HepG2 (cell line): ENCODE measurements around the gene NDC80. TPM values are rescaled to one million over a fixed set of nuclear protein-coding genes. Genes with fewer than 3 reads are reported as not detected.

Experiments used
- ATAC-seq: fragments of 200-7000 bp; cut with Tn5 transposase; 3 replicates; pipeline ENCODE4 v1.9.1; 2020; ENCODE audit warnings: mild to moderate bottlenecking, moderate library complexity
- BruUV-seq: library from RNA; stranded (reverse); fragments of 400-500 nt; replicated peaks from 2 replicates; lab custom pipeline; 2021; lab: Mats Ljungman, UMichigan
- CTCF ChIA-PET: fragments of 300-600 bp; formaldehyde crosslinking; extraction: SDS; loops from one replicate; lab custom pipeline; 2021; ENCODE audit warnings: low total read pairs, inconsistent platforms, low intra/inter-chr PET ratio; lab: Yijun Ruan, JAX
- POLR2A ChIA-PET: fragments of 350-600 bp; sonication (Branson Sonifier 250); formaldehyde crosslinking; loops from one replicate; lab custom pipeline; 2020; ENCODE audit warnings: antibody characterized with exemption, inconsistent platforms; lab: Yijun Ruan, JAX
- DNase-seq: peaks from one replicate; pipeline ENCODE4 v3.0.0-alpha.2; 2015; ENCODE audit warnings: low spot score
- FAIRE-seq: peaks from 3 replicates; lab custom pipeline; 2011; peaks lifted over from hg19 to GRCh38; lab: Jason Lieb, UNC
- H2AFZ ChIP-seq: one replicate; pipeline ENCODE4 v1.6.1; 2011; ENCODE audit warnings: low read length, inconsistent platforms
- H3K27ac ChIP-seq: fragments of 300-600 bp; 3 replicates; pipeline ENCODE4 v1.8.0; 2011; ENCODE audit warnings: mixed run types, mild to moderate bottlenecking, mixed read lengths, low read length, inconsistent platforms; ENCODE audit not compliant: insufficient read depth; ENCODE audit errors: extremely low read length
- H3K27me3 ChIP-seq, 2 experiments: fragments of 200-600 bp in 1 of 2; 2 replicates in 1 of 2; 3 replicates in 1 of 2; pipeline versions ENCODE4 v1.6.0 to v1.8.0; 2011; ENCODE audit warnings: low read length in 2 of 2, mild to moderate bottlenecking in 2 of 2, moderate library complexity in 2 of 2, inconsistent platforms in 1 of 2; ENCODE audit not compliant: insufficient read depth in 2 of 2, control insufficient read depth in 1 of 2
- H3K36me3 ChIP-seq, 2 experiments: fragments of 200-600 bp in 1 of 2; replicated peaks in 1 of 2; 2 replicates in 1 of 2; 3 replicates in 1 of 2; pipeline versions ENCODE4 v1.5.1 to v1.8.0; 2011; ENCODE audit warnings: low read length in 2 of 2, inconsistent platforms in 1 of 2; ENCODE audit not compliant: insufficient read depth in 2 of 2, control insufficient read depth in 1 of 2
- H3K4me1 ChIP-seq: 2 replicates; pipeline ENCODE4 v1.5.1; 2012; ENCODE audit warnings: low read length, inconsistent platforms; ENCODE audit not compliant: insufficient read depth
- H3K4me2 ChIP-seq: 2 replicates; pipeline ENCODE4 v1.6.0; 2011; ENCODE audit warnings: low read depth, low read length, inconsistent platforms
- H3K4me3 ChIP-seq, 3 experiments: fragments of 200-600 bp in 1 of 3; sonication (generic), shearing (Covaris generic) in 1 of 3; replicated peaks in 1 of 3; 2 replicates each; pipeline ENCODE4 v1.5.1; 2011 to 2016; ENCODE audit warnings: low read length in 3 of 3, inconsistent platforms in 2 of 3, low read depth in 2 of 3, mild to moderate bottlenecking in 2 of 3, control low read depth in 1 of 3, mixed read lengths in 1 of 3; ENCODE audit not compliant: insufficient read depth in 1 of 3
- H3K79me2 ChIP-seq: one replicate; pipeline ENCODE4 v1.6.1; 2011; ENCODE audit warnings: low read length, inconsistent platforms; ENCODE audit not compliant: insufficient read depth
- H3K9ac ChIP-seq: 2 replicates; pipeline ENCODE4 v1.6.0; 2011; ENCODE audit warnings: mild to moderate bottlenecking, low read depth, low read length, inconsistent platforms; ENCODE audit not compliant: insufficient read depth
- H3K9me3 ChIP-seq: 2 replicates; pipeline ENCODE4 v1.5.1; 2012; ENCODE audit warnings: mild to moderate bottlenecking, low read length
- H4K20me1 ChIP-seq: 2 replicates; pipeline ENCODE4 v1.6.0; 2011; ENCODE audit warnings: inconsistent platforms, mild to moderate bottlenecking, low read length, moderate library complexity; ENCODE audit not compliant: insufficient read depth
- DMAP1 ChIP-seq: IDR thresholded peaks from 2 replicates; pipeline ENCODE4 v1.6.1; 2016
- GATAD1 ChIP-seq: IDR thresholded peaks from 2 replicates; pipeline ENCODE4 v1.6.1; 2016; ENCODE audit warnings: missing genetic modification reagents, missing compliant biosample characterization
- KAT8 ChIP-seq: IDR thresholded peaks from 2 replicates; pipeline ENCODE4 v1.6.1; 2016; ENCODE audit warnings: missing genetic modification reagents, missing compliant biosample characterization
- POLR2AphosphoS5 ChIP-seq: IDR thresholded peaks from 2 replicates; pipeline ENCODE4 v1.6.1; 2012; ENCODE audit warnings: low read depth, low read length
- STAT5B ChIP-seq: sonication (generic); formaldehyde crosslinking; IDR thresholded peaks from 2 replicates; pipeline ENCODE4 v1.4.0; 2020; ENCODE audit warnings: missing genetic modification reagents
- TCF12 ChIP-seq, 2 experiments: fragments of 450-650 bp in 1 of 2; sonication (generic) in 1 of 2; formaldehyde crosslinking in 1 of 2; IDR thresholded peaks; 2 replicates each; pipeline versions ENCODE4 v1.6.1 to v1.8.0; 2017 to 2022; ENCODE audit warnings: antibody characterized with exemption in 1 of 2, mild to moderate bottlenecking in 1 of 2, missing genetic modification reagents in 1 of 2, moderate library complexity in 1 of 2
- ZNF34 ChIP-seq: sonication (generic); formaldehyde crosslinking; IDR thresholded peaks from 2 replicates; pipeline ENCODE4 v1.4.0; 2020; ENCODE audit warnings: mild to moderate bottlenecking, missing genetic modification reagents, borderline replicate concordance
- WGBS: methylation state at CpG from one replicate; pipeline ENCODE4 v1.1.6; 2017; ENCODE audit warnings: low lambda C conversion rate; 5-methylcytosine and 5-hydroxymethylcytosine counted together
- in situ Hi-C: cut with HindIII; loops from 2 replicates; pipeline ENCODE4 v1.10.0; 2017; ENCODE audit warnings: low pct_unique_long_range_greater_than_20kb; ENCODE audit not compliant: extremely low pct_ligation_motif_present
- intact Hi-C: fragments of 100-400 bp; cut with micrococcal nuclease; formaldehyde crosslinking; loops from one replicate; pipeline ENCODE4 v1.10.0; 2022; ENCODE audit not compliant: unreplicated experiment
- polyA plus RNA-seq, 8 experiments: library from polyadenylated mRNA; depleted of rRNA in 3 of 8; stranded (reverse) in 7 of 8; unstranded in 1 of 8; fragments of >200 nt; fragmentation: Illumina TruSeq in 4 of 8; extraction: Trizol in 4 of 8; gene quantifications; 2 replicates each; pipeline versions ENCODE4 v1.2.1 to v1.2.3, GENCODE V29; 2011 to 2016; ENCODE audit warnings: low read depth in 4 of 8, missing spikeins in 1 of 8, mixed read lengths in 1 of 8; ENCODE audit not compliant: insufficient read depth in 1 of 8
- total RNA-seq, 5 experiments: library from RNA; depleted of rRNA; stranded (reverse); fragments of >200 nt; fragmentation: Illumina TruSeq; extraction: Trizol; gene quantifications; 2 replicates each; pipeline ENCODE4 v1.2.3, GENCODE V29; 2016; ENCODE audit warnings: low read depth in 1 of 5
- TF ChIP-seq, protein P1 (sequence below): IDR thresholded peaks from 2 replicates; pipeline ENCODE4 v1.4.0; 2020; ENCODE audit warnings: mild to moderate bottlenecking, missing genetic modification reagents
- TF ChIP-seq, protein P2 (sequence below): sonication (generic); formaldehyde crosslinking; IDR thresholded peaks from 2 replicates; pipeline ENCODE4 v1.9.0; 2021; ENCODE audit warnings: missing genetic modification reagents, borderline replicate concordance
- TF ChIP-seq, protein P3 (sequence below): sonication (generic); formaldehyde crosslinking; IDR thresholded peaks from 2 replicates; pipeline ENCODE4 v1.4.0; 2020; ENCODE audit warnings: missing genetic modification reagents
- TF ChIP-seq, protein P4 (sequence below): sonication (generic); formaldehyde crosslinking; IDR thresholded peaks from 2 replicates; pipeline ENCODE4 v1.5.1; 2020; ENCODE audit warnings: mild to moderate bottlenecking, missing genetic modification reagents, moderate library complexity

Gene NDC80
- total and polyA plus RNA-seq, 2 of the 13 experiments (the other 11 are each of a cell fraction or from before 2014, with no cell fraction given): 9.6 to 33.0 TPM

GRCh38 chr18:2526329-2526728, 45.0 kb upstream of the NDC80 start:
- ATAC-seq (no peak), DNase-seq (no peak), FAIRE-seq (no peak)
- POLR2A ChIA-PET: no interaction called here
- CTCF ChIA-PET: no interaction called here
- Histone ChIP-seq H3K4me1 (no peaks in the 10 kb centered on the region), H3K79me2 (no peaks in the 10 kb centered on the region), H3K9me3 (no peaks in the 10 kb centered on the region), H2AFZ (no peak overlapping the region), H3K36me3 (no peaks in the 10 kb centered on the region), H3K4me2 (no peak overlapping the region), H3K27ac (no peak overlapping the region), H3K4me3 (no peak overlapping the region), H3K9ac (no peak overlapping the region), H3K27me3 (no peaks in the 10 kb centered on the region), H4K20me1 (no peaks in the 10 kb centered on the region)
- in situ Hi-C loops: loop anchor here (25.0 kb wide), 2 partner anchors 189 to 939 kb away; no protein-coding TSS in a partner anchor
- intact Hi-C loops: no loop called here
- WGBS: 0% methylated on average over 2 of the region's 2 CpGs
- BruUV-seq: no TSS peak
- TF ChIP-seq, protein P1, sequence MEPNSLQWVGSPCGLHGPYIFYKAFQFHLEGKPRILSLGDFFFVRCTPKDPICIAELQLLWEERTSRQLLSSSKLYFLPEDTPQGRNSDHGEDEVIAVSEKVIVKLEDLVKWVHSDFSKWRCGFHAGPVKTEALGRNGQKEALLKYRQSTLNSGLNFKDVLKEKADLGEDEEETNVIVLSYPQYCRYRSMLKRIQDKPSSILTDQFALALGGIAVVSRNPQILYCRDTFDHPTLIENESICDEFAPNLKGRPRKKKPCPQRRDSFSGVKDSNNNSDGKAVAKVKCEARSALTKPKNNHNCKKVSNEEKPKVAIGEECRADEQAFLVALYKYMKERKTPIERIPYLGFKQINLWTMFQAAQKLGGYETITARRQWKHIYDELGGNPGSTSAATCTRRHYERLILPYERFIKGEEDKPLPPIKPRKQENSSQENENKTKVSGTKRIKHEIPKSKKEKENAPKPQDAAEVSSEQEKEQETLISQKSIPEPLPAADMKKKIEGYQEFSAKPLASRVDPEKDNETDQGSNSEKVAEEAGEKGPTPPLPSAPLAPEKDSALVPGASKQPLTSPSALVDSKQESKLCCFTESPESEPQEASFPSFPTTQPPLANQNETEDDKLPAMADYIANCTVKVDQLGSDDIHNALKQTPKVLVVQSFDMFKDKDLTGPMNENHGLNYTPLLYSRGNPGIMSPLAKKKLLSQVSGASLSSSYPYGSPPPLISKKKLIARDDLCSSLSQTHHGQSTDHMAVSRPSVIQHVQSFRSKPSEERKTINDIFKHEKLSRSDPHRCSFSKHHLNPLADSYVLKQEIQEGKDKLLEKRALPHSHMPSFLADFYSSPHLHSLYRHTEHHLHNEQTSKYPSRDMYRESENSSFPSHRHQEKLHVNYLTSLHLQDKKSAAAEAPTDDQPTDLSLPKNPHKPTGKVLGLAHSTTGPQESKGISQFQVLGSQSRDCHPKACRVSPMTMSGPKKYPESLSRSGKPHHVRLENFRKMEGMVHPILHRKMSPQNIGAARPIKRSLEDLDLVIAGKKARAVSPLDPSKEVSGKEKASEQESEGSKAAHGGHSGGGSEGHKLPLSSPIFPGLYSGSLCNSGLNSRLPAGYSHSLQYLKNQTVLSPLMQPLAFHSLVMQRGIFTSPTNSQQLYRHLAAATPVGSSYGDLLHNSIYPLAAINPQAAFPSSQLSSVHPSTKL: no peak
- TF ChIP-seq GATAD1 (CRISPR knock-in tag) (no peak), POLR2AphosphoS5 (no peak), TCF12 (IDR thresholded peaks at IDR 0.05) (no peak), TCF12 (CRISPR knock-in tag; IDR thresholded peaks at IDR 0.05) (no peak), ZNF34 (CRISPR knock-in tag) (no peak), KAT8 (CRISPR knock-in tag) (no peak), DMAP1 (no peak), STAT5B (no peak)
- TF ChIP-seq, protein P2, sequence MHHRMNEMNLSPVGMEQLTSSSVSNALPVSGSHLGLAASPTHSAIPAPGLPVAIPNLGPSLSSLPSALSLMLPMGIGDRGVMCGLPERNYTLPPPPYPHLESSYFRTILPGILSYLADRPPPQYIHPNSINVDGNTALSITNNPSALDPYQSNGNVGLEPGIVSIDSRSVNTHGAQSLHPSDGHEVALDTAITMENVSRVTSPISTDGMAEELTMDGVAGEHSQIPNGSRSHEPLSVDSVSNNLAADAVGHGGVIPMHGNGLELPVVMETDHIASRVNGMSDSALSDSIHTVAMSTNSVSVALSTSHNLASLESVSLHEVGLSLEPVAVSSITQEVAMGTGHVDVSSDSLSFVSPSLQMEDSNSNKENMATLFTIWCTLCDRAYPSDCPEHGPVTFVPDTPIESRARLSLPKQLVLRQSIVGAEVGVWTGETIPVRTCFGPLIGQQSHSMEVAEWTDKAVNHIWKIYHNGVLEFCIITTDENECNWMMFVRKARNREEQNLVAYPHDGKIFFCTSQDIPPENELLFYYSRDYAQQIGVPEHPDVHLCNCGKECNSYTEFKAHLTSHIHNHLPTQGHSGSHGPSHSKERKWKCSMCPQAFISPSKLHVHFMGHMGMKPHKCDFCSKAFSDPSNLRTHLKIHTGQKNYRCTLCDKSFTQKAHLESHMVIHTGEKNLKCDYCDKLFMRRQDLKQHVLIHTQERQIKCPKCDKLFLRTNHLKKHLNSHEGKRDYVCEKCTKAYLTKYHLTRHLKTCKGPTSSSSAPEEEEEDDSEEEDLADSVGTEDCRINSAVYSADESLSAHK (CRISPR knock-in tag): no peak
- TF ChIP-seq, protein P3, sequence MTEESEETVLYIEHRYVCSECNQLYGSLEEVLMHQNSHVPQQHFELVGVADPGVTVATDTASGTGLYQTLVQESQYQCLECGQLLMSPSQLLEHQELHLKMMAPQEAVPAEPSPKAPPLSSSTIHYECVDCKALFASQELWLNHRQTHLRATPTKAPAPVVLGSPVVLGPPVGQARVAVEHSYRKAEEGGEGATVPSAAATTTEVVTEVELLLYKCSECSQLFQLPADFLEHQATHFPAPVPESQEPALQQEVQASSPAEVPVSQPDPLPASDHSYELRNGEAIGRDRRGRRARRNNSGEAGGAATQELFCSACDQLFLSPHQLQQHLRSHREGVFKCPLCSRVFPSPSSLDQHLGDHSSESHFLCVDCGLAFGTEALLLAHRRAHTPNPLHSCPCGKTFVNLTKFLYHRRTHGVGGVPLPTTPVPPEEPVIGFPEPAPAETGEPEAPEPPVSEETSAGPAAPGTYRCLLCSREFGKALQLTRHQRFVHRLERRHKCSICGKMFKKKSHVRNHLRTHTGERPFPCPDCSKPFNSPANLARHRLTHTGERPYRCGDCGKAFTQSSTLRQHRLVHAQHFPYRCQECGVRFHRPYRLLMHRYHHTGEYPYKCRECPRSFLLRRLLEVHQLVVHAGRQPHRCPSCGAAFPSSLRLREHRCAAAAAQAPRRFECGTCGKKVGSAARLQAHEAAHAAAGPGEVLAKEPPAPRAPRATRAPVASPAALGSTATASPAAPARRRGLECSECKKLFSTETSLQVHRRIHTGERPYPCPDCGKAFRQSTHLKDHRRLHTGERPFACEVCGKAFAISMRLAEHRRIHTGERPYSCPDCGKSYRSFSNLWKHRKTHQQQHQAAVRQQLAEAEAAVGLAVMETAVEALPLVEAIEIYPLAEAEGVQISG (CRISPR knock-in tag): no peak
- TF ChIP-seq, protein P4, sequence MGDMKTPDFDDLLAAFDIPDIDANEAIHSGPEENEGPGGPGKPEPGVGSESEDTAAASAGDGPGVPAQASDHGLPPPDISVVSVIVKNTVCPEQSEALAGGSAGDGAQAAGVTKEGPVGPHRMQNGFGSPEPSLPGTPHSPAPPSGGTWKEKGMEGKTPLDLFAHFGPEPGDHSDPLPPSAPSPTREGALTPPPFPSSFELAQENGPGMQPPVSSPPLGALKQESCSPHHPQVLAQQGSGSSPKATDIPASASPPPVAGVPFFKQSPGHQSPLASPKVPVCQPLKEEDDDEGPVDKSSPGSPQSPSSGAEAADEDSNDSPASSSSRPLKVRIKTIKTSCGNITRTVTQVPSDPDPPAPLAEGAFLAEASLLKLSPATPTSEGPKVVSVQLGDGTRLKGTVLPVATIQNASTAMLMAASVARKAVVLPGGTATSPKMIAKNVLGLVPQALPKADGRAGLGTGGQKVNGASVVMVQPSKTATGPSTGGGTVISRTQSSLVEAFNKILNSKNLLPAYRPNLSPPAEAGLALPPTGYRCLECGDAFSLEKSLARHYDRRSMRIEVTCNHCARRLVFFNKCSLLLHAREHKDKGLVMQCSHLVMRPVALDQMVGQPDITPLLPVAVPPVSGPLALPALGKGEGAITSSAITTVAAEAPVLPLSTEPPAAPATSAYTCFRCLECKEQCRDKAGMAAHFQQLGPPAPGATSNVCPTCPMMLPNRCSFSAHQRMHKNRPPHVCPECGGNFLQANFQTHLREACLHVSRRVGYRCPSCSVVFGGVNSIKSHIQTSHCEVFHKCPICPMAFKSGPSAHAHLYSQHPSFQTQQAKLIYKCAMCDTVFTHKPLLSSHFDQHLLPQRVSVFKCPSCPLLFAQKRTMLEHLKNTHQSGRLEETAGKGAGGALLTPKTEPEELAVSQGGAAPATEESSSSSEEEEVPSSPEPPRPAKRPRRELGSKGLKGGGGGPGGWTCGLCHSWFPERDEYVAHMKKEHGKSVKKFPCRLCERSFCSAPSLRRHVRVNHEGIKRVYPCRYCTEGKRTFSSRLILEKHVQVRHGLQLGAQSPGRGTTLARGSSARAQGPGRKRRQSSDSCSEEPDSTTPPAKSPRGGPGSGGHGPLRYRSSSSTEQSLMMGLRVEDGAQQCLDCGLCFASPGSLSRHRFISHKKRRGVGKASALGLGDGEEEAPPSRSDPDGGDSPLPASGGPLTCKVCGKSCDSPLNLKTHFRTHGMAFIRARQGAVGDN (CRISPR knock-in tag): no peak
